HG03066 (cell line): ENCODE measurements around the gene SPIRE1.

Source experiments
- ATAC-seq: cut with Tn5 transposase; IDR thresholded peaks from one replicate; pipeline ENCODE4 v1.9.1; 2021; ENCODE audit warnings: low read depth; ENCODE audit not compliant: unreplicated experiment

SPIRE1 gene

GRCh38 chr18:12657684-12658425 lies at the start of gene SPIRE1:
Gene SPIRE1 (minus strand): TSS chr18:12658107. CDS start chr18:12657866, 241 bp downstream.
- ATAC-seq, result peak; percentile 67

- no peak for ATAC-seq
These were observed 45.8 kb upstream of the SPIRE1 start for GRCh38 chr18:12703664-12704063.

- ATAC-seq, result no peak
These were observed 45.2 kb upstream of the SPIRE1 start for GRCh38 chr18:12703096-12703567.

GRCh38 chr18:12702221-12703095 lies 44.6 kb upstream of the SPIRE1 start, which contains the start of the genes CEP76 and PSMG2:
Gene CEP76 (minus strand): TSS chr18:12702723. CDS start chr18:12702548, 175 bp downstream.
Gene PSMG2 (plus strand): TSS chr18:12703042. CDS start chr18:12703108, 66 bp downstream.
- ATAC-seq, result peak; percentile 84

GRCh38 chr18:12701161-12701560 lies 43.3 kb upstream of the SPIRE1 start:
- no peak for ATAC-seq

- no peak for ATAC-seq
These were observed 41.8 kb upstream of the SPIRE1 start for GRCh38 chr18:12699747-12700146.

- ATAC-seq, result no peak
These were observed 36.1 kb upstream of the SPIRE1 start for GRCh38 chr18:12694032-12694431.

- ATAC-seq, result no peak
These were observed 34.3 kb upstream of the SPIRE1 start for GRCh38 chr18:12692206-12692605.

GRCh38 chr18:12689256-12689850 lies 31.4 kb upstream of the SPIRE1 start:
- ATAC-seq, result no peak

GRCh38 chr18:12686100-12686499 lies 28.2 kb upstream of the SPIRE1 start:
- ATAC-seq, result no peak

- no peak for ATAC-seq
These were observed 21.4 kb upstream of the SPIRE1 start for GRCh38 chr18:12679183-12679786.

GRCh38 chr18:12668041-12668440 lies 10.1 kb upstream of the SPIRE1 start:
- ATAC-seq, result no peak

GRCh38 chr18:12659904-12660605 lies 2.1 kb upstream of the SPIRE1 start:
- ATAC-seq, result no peak

GRCh38 chr18:12658426-12659138 lies 675 bp upstream of the SPIRE1 start:
- peak; percentile 22 for ATAC-seq

GRCh38 chr18:12656938-12657683 lies 796 bp downstream of the SPIRE1 start:
- ATAC-seq, result peak; percentile 31

GRCh38 chr18:12656605-12656937 lies 1.3 kb downstream of the SPIRE1 start:
- no peak for ATAC-seq

GRCh38 chr18:12654971-12655370 lies 2.9 kb downstream of the SPIRE1 start:
- ATAC-seq, result no peak

- no peak for ATAC-seq
These were observed 5.0 kb downstream of the SPIRE1 start for GRCh38 chr18:12652861-12653401.
